Esophagus muscularis mucosa (tissue), 3 donors: ENCODE results near the gene HSPB6.

Experiments used
- POLR2AphosphoS5 ChIP-seq, 2 donors: sonication (generic); formaldehyde crosslinking; IDR thresholded peaks; one replicate each; pipeline ENCODE4 v1.6.1; 2017; ENCODE audit warnings: antibody characterized with exemption in 2 of 2
- TF ChIP-seq, protein P1 (sequence below), 3 experiments: fragments of 200-600 bp in 2 of 3; fragments of 450-650 bp in 1 of 3; sonication (generic) in 2 of 3; IDR thresholded peaks; one replicate each; pipeline ENCODE4 v1.5.1; 2017 to 2019; ENCODE audit warnings: antibody characterized with exemption in 3 of 3, mild to moderate bottlenecking in 2 of 3, moderate library complexity in 1 of 3

DNA sequence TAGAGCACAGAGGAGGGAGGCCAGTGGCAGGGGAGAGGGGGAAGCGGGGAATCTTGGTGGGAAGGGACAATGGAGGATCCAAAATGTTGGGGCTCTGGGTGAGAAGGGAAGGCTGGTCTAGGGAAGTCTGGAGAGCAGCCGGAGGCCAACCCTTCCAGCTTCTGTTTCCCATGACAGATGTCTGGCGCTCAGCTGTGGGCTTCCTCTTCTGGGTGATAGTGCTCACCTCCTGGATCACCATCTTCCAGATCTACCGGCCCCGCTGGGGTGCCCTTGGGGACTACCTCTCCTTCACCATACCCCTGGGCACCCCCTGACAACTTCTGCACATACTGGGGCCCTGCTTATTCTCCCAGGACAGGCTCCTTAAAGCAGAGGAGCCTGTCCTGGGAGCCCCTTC, 10.3 kb downstream of the HSPB6 start:
- TF ChIP-seq, protein P1, sequence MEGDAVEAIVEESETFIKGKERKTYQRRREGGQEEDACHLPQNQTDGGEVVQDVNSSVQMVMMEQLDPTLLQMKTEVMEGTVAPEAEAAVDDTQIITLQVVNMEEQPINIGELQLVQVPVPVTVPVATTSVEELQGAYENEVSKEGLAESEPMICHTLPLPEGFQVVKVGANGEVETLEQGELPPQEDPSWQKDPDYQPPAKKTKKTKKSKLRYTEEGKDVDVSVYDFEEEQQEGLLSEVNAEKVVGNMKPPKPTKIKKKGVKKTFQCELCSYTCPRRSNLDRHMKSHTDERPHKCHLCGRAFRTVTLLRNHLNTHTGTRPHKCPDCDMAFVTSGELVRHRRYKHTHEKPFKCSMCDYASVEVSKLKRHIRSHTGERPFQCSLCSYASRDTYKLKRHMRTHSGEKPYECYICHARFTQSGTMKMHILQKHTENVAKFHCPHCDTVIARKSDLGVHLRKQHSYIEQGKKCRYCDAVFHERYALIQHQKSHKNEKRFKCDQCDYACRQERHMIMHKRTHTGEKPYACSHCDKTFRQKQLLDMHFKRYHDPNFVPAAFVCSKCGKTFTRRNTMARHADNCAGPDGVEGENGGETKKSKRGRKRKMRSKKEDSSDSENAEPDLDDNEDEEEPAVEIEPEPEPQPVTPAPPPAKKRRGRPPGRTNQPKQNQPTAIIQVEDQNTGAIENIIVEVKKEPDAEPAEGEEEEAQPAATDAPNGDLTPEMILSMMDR (IDR thresholded peaks at IDR 0.05) = no peak
- TF ChIP-seq POLR2AphosphoS5 (IDR thresholded peaks at IDR 0.05) = no peak
